HEK293T (cell line): ENCODE results near the gene RBKS.

ENCODE experiments used
- ARNT ChIP-seq: fragments of 450-650 bp; IDR thresholded peaks from 2 replicates; pipeline ENCODE4 v1.6.1; 2017; ENCODE audit warnings: mild to moderate bottlenecking
- ELF4 ChIP-seq: fragments of 450-650 bp; IDR thresholded peaks from 2 replicates; pipeline ENCODE4 v1.6.1; 2017; ENCODE audit warnings: antibody characterized with exemption
- FOXA1 ChIP-seq: fragments of 450-650 bp; IDR thresholded peaks from 2 replicates; pipeline ENCODE4 v1.6.1; 2016; ENCODE audit warnings: mild to moderate bottlenecking
- FOXK2 ChIP-seq: fragments of 450-650 bp; IDR thresholded peaks from 2 replicates; pipeline ENCODE4 v1.6.1; 2016; ENCODE audit warnings: mild to moderate bottlenecking

DNA sequence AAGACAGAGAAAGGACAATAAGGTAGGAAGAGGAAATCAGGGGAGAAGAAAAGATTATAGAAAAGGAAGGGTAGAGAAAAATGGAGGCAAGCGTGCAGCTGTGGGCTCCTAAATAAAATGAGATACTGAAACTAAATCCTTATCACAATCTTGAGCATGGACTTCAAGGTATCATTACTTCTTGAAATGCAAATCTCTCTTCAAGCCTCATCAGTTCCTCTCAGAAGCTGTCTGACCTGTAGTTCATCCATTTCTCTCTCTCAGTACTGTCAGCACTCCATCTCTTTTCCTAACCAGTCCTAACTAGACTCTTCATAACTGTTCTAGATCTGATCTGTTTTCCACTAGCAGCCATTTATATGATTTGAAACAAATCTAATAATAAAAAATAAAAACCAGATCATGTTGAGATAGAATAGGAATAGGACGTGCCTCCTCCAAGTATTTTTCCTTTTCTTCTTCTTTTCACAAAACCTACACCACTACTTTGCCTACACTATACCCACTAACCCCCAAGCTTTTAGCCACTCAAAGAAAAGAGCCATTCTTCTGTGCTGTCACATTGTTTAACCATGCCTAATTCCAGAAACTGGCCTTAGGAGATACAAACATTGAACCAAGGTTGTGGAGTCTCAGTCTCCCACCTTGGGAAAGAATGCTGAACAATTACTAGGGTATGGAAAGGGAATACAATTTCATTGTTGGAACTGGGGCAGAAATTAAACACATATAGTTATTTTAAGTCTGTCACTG, 21.4 kb upstream of the RBKS start:
- TF ChIP-seq FOXA1 = no peak
- no peak for TF ChIP-seq FOXK2
- TF ChIP-seq ARNT = no peak
- no peak for TF ChIP-seq ELF4
